ENCODE measurements around the gene MYO9B. TPM values are rescaled to one million over a fixed set of nuclear protein-coding genes. Genes with fewer than 3 reads are reported as not detected.

Gene MYO9B
- total and polyA plus RNA-seq, 8 donors: 56.5 to 149 (median 66.0) TPM

DNA sequence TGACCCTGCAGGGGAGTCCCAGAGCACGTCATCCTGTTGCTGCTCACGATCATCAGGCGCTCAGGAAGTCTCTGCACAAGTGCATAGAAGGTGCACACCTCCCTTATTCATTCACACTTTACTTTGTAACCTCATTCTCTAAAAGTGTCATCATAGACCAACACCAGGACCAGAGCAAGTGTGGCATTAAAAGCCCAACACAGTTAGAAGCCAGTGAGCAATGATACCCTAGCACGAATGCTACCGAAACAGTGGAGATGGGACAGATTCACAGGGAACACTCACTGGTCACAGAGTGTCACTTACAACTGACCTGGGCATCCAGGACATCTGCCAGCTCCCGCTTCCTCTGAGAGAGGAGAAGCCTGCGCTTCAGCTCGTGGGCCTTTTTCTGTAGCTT is 17.3 kb upstream of the MYO9B start:
- Histone ChIP-seq H3K4me1 (no peaks in the 10 kb centered on the region), H3K27ac (no peak overlapping the region), H3K4me3 (no peak overlapping the region), H3K9me3 (peaks cover 0 to 15% of the 10 kb centered on the region in 2 donors), H3K36me3 (peaks cover 0 to 71% of the 10 kb centered on the region in 2 donors), H3K27me3 (no peaks in the 10 kb centered on the region)
- TF ChIP-seq, protein P1, sequence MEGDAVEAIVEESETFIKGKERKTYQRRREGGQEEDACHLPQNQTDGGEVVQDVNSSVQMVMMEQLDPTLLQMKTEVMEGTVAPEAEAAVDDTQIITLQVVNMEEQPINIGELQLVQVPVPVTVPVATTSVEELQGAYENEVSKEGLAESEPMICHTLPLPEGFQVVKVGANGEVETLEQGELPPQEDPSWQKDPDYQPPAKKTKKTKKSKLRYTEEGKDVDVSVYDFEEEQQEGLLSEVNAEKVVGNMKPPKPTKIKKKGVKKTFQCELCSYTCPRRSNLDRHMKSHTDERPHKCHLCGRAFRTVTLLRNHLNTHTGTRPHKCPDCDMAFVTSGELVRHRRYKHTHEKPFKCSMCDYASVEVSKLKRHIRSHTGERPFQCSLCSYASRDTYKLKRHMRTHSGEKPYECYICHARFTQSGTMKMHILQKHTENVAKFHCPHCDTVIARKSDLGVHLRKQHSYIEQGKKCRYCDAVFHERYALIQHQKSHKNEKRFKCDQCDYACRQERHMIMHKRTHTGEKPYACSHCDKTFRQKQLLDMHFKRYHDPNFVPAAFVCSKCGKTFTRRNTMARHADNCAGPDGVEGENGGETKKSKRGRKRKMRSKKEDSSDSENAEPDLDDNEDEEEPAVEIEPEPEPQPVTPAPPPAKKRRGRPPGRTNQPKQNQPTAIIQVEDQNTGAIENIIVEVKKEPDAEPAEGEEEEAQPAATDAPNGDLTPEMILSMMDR (IDR thresholded peaks at IDR 0.05): no peak
- ATAC-seq: no peak
- intact Hi-C loops (cut with DNase I): no loop called here
- DNase-seq: no peak

GRCh38 chr19:17060802-17061201 is 14.8 kb upstream of the MYO9B start:
- peak; percentile 37 for ATAC-seq
- no peak overlapping the region for H3K27ac ChIP-seq
- TF ChIP-seq, protein P1 (IDR thresholded peaks at IDR 0.05): no peak
- DNase-seq: peak in 1 of 4 donors; percentile 5
- H3K27me3 ChIP-seq: no peaks in the 10 kb centered on the region
- no peaks in the 10 kb centered on the region for H3K4me1 ChIP-seq
- intact Hi-C loops (cut with DNase I): loop anchor here in 1 of 2 donors (10.0 kb wide), 1 partner anchor 214 kb away; no protein-coding TSS in a partner anchor
- H3K4me3 ChIP-seq: no peak overlapping the region
- peaks cover 0 to 15% of the 10 kb centered on the region in 2 donors for H3K9me3 ChIP-seq
- peaks cover 0 to 46% of the 10 kb centered on the region in 2 donors for H3K36me3 ChIP-seq

DNA sequence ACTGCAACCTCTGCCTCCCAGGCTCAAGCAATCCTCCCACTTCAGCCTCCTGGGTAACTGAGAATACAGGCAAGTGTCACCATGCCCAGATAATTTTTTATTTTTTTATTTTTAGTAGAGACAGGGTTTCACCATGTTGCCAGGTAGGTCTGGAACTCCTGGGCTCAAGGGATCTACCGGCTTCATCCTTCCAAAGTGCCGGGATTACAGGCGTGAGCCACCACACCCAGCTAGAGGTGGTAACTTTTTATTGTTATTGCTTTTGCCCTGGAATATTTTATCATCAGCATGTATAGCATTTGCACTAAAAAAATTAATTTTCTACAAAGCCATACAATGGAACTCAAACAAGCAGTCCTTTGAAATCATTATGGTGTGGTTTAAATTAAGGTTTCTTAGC is 14.4 kb upstream of the MYO9B start:
- no peaks in the 10 kb centered on the region for H3K27me3 ChIP-seq

GRCh38 chr19:17061691-17062090 is 13.9 kb upstream of the MYO9B start:
- peaks cover 0 to 3% of the 10 kb centered on the region in 2 donors for H3K4me1 ChIP-seq
- H3K4me3 ChIP-seq: no peak overlapping the region
- intact Hi-C loops (cut with DNase I): loop anchor here in 1 of 2 donors (10.0 kb wide), 1 partner anchor 213 kb away; no protein-coding TSS in a partner anchor
- H3K27ac ChIP-seq: no peak overlapping the region
- peaks cover 0 to 46% of the 10 kb centered on the region in 2 donors for H3K36me3 ChIP-seq
- DNase-seq (peak in 1 of 4 donors; percentile 11), ATAC-seq (no peak)
- H3K27me3 ChIP-seq: no peaks in the 10 kb centered on the region
- peaks cover 0 to 15% of the 10 kb centered on the region in 2 donors for H3K9me3 ChIP-seq
- TF ChIP-seq, protein P1 (IDR thresholded peaks at IDR 0.05): no peak

More for the DNA sequence above, 14.4 kb upstream of the MYO9B start:
- intact Hi-C loops (cut with DNase I): loop anchor here in 1 of 2 donors (10.0 kb wide), 1 partner anchor 214 kb away; no protein-coding TSS in a partner anchor
- no peak overlapping the region for H3K4me3 ChIP-seq
- no peak for ATAC-seq
- peaks cover 0 to 15% of the 10 kb centered on the region in 2 donors for H3K9me3 ChIP-seq
- no peaks in the 10 kb centered on the region for H3K4me1 ChIP-seq
- H3K36me3 ChIP-seq: peaks cover 0 to 44% of the 10 kb centered on the region in 2 donors
- TF ChIP-seq, protein P1 (IDR thresholded peaks at IDR 0.05): no peak
- H3K27ac ChIP-seq: no peak overlapping the region
- DNase-seq: no peak

- ATAC-seq (no peak), DNase-seq (no peak)
- H3K9me3 ChIP-seq: peaks cover 0 to 9% of the 10 kb centered on the region in 2 donors
- H3K36me3 ChIP-seq: peaks cover 0 to 35% of the 10 kb centered on the region in 2 donors
- H3K27ac ChIP-seq: no peak overlapping the region
- no peaks in the 10 kb centered on the region for H3K27me3 ChIP-seq
- TF ChIP-seq, protein P1 (IDR thresholded peaks at IDR 0.05): no peak
- H3K4me3 ChIP-seq: no peak overlapping the region
- peaks cover 0 to 15% of the 10 kb centered on the region in 2 donors for H3K4me1 ChIP-seq
- intact Hi-C loops (cut with DNase I): loop anchor here in 1 of 2 donors (10.0 kb wide), 1 partner anchor 211 kb away; no protein-coding TSS in a partner anchor
Observed at GRCh38 chr19:17063428-17063827, 12.1 kb upstream of the MYO9B start.
